BE2C (cell line): Measurements from ENCODE around the gene MEIS1.

Experiments used
- DNase-seq: peaks from one replicate; pipeline ENCODE4 v3.0.0-alpha.2; 2020
- H3K27me3 ChIP-seq: fragments of 250-450 bp; sonication (Bioruptor Pico); 2 replicates; pipeline ENCODE4 v1.5.1; 2020; ENCODE audit warnings: mild to moderate bottlenecking
- H3K36me3 ChIP-seq: fragments of 250-450 bp; sonication (Bioruptor Pico); 2 replicates; pipeline ENCODE4 v1.5.1; 2020; ENCODE audit warnings: mild to moderate bottlenecking
- H3K4me1 ChIP-seq: fragments of 250-450 bp; sonication (Bioruptor Pico); 2 replicates; pipeline ENCODE4 v1.5.1; 2020
- H3K4me3 ChIP-seq: 2 replicates; pipeline ENCODE4 v1.5.1; 2011; ENCODE audit warnings: low read depth, low read length
- H3K9me3 ChIP-seq: fragments of 250-450 bp; sonication (Bioruptor Pico); 2 replicates; pipeline ENCODE4 v1.5.1; 2020
- TF ChIP-seq, protein P1 (sequence below): IDR thresholded peaks from 2 replicates; pipeline ENCODE4 v1.5.1; 2012; ENCODE audit warnings: mild to moderate bottlenecking, low read depth, low read length

The MEIS1 gene

DNA sequence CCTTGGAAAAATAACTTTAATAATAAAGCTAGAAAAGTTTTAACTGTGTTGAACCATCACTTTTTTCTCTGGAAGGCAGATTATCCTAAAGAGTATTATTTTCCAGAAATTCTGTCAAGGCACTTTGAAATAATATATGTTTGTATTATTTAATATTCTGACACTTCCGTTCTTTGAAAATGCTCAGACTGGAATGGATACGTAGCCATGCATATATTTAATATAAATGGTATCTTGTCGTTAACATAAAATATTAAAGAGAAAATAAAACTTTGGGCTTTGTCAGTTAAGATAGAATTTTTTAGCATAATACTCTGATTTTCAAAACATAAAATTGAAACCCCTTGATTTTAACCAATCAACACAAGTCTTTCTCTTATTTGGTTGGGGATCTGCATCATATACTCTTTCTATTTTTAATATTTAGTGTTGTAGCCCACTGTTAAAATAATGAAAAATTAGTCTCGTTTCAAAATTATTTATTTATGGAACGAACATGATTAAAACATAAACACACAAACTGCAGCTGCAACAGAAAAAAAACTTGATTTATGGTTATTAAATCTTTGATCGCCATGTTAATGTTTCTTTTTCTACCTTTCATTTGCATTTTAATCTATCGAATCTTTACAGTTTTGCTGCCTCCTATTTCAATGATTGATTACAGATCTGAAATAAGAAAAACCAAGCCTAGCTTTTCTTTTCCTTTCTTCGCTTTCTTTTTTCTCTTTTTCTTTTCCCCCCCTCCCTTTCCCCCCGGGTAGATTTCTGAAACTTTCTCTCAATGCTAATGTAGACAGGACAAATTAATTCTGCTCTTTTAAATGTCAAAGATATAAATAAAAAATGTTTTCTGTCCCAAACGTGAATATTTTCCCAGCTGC is 145.5 kb downstream of the MEIS1 start:
- no peaks in the 10 kb centered on the region for H3K27me3 ChIP-seq
- H3K4me3 ChIP-seq: no peak overlapping the region
- TF ChIP-seq, protein P1, sequence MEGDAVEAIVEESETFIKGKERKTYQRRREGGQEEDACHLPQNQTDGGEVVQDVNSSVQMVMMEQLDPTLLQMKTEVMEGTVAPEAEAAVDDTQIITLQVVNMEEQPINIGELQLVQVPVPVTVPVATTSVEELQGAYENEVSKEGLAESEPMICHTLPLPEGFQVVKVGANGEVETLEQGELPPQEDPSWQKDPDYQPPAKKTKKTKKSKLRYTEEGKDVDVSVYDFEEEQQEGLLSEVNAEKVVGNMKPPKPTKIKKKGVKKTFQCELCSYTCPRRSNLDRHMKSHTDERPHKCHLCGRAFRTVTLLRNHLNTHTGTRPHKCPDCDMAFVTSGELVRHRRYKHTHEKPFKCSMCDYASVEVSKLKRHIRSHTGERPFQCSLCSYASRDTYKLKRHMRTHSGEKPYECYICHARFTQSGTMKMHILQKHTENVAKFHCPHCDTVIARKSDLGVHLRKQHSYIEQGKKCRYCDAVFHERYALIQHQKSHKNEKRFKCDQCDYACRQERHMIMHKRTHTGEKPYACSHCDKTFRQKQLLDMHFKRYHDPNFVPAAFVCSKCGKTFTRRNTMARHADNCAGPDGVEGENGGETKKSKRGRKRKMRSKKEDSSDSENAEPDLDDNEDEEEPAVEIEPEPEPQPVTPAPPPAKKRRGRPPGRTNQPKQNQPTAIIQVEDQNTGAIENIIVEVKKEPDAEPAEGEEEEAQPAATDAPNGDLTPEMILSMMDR: no peak

DNA sequence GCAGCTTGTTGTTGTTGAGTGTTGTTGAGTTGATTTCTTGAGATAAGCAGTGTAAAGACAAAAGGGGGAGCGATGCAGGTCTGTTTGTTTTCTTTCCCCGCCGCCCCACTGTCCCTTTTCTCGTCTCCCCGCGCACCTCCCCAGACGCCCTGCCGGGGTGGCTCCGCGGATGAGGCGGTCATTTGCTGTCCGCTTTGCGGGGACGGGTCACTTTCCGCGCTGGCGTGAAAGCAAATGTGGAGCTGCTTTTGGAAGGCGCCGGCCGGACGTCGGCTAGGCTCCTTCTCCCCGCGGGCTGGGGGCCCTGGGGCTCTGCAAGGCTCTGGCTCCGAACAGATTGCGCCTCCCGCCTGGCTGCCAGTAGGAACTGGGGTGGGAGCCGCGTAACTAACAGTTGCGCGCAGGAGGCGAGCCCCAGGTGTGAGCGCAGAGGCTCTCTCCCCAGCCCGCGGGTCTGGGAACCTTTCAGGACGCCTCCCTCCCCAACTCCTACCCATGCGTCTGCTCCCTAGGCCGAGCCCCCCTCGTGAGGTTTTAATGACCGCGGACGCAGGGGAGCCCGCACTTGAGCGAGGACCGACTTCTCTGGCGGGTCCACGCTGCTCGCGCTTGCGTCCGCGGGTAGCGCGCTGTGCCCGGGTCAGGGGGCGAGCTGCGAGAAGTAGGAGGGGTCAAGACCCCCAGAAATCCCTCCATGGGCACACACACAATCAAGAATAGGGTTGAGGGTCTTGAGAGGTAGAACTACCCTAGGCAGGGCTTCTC is 146.6 kb downstream of the MEIS1 start:
- Histone ChIP-seq H3K27me3 (no peaks in the 10 kb centered on the region), H3K4me3 (no peak overlapping the region), H3K4me1 (no peaks in the 10 kb centered on the region), H3K36me3 (no peaks in the 10 kb centered on the region), H3K9me3 (no peaks in the 10 kb centered on the region)
- DNase-seq: no peak
- TF ChIP-seq, protein P1: no peak

More for the DNA sequence above, 145.5 kb downstream of the MEIS1 start:
- Histone ChIP-seq H3K9me3 (no peaks in the 10 kb centered on the region), H3K36me3 (no peaks in the 10 kb centered on the region), H3K4me1 (no peaks in the 10 kb centered on the region)
- no peak for DNase-seq

DNA sequence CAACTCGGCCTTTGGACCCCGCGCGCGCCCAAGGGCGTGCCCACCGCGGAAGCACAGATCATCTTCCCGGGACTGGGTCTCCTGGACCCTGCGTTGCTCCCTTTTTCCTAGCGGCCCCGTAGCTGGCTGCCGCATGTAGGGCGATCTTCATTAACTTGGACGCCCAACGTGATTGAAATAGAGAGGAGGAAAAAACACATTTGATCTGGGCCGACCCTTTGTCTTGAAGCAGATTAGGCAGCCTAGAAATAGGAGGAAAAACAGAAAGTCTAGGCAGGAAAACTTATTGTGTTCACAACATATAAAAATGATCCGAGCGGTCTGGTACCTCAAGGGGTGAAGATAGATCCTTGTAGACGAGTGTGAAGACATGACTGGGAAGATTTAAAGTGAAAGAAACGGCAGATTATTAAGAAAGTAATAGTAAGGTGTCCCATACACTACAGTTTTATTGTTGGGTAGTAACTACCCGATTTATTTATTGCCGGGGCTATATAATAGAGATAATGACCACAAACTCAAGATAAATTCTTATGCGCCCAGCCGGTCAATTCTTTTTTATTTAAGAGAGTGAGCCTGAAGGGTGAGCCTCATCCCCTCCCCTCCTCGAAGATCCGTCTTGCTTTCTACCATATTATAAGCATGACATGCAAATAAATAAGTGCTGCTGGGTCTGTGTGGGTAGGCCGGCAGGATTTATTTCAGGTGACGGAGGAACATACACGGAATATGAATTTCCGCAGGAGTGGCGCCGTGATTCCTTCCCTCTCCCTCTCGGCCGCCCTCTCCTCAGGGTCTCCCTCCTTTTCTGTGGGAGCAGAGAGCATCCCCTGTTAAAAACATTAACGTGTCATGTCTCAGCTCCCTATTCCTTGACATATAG is 147.4 kb downstream of the MEIS1 start:
- Histone ChIP-seq H3K4me3 (no peak overlapping the region), H3K36me3 (no peaks in the 10 kb centered on the region), H3K9me3 (no peaks in the 10 kb centered on the region), H3K4me1 (no peaks in the 10 kb centered on the region), H3K27me3 (no peaks in the 10 kb centered on the region)
- no peak for DNase-seq
- TF ChIP-seq, protein P1: no peak

DNA sequence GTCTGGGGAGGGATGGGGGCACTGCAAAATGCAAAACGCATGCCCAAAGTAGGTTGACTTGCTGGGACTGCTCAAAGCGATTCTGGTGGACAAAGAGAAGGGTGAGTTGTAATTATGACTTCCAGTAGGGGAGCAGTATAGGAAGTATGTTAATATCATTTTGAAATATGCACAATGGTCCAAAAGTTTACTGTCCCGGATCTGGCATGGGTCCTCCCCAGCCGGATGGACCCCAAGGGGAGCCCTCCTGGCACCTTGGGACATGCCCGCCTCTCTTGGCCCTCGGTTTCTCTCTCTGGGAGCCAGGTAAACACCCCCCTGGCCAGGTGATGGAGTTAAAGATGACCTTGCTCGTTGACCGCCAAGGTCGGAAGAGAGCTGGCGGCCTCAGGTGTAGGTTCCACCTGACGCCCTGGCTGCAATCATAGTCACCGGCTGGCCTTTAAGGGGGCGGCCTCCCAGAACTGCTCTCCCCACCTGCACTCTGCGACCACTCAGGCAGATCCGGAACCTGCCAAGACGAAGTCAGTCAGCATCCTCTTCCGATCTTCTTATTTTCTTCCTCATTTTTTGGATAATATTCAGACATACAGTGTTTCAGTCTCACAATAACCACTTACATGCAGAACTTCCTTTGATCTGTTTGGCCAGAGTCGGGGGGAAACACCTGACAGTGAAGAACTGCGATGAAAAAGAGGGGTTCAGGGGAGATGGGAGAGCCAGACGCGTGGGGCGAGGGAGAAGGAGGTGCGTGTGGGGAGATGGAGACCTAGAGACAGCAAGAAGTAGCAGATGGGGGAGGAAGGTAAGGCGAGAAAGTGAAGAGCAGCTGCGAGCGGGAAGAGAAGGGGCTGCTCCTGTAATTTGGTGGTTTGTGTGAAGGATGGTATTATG is 148.3 kb downstream of the MEIS1 start:
- no peaks in the 10 kb centered on the region for H3K4me1 ChIP-seq
- no peaks in the 10 kb centered on the region for H3K27me3 ChIP-seq
- no peak for DNase-seq
- no peaks in the 10 kb centered on the region for H3K36me3 ChIP-seq
- no peak overlapping the region for H3K4me3 ChIP-seq
- TF ChIP-seq, protein P1: no peak
- no peaks in the 10 kb centered on the region for H3K9me3 ChIP-seq

DNA sequence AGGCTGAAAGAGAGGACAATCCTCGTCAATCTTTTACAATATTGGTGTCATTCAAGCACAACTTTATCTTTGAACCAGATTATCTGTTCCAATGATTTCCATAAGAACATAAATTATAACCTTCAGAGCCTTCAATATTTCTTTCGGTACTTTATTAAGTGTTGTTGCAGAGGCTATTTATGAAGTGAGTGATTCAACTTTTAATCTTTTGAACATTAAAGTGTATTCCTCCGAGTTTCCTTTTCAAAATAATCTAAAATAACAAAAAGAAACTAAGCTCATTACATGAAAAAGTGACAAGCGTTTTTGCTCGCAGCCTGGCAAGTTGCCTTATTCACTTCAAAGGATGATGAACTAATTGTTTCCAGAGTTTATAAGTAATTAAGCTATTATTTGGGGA is 149.0 kb downstream of the MEIS1 start:
- H3K36me3 ChIP-seq: no peaks in the 10 kb centered on the region
- DNase-seq: no peak
- no peak overlapping the region for H3K4me3 ChIP-seq
- H3K4me1 ChIP-seq: no peaks in the 10 kb centered on the region
- no peaks in the 10 kb centered on the region for H3K27me3 ChIP-seq
- TF ChIP-seq, protein P1: no peak
- no peaks in the 10 kb centered on the region for H3K9me3 ChIP-seq
